ENCODE data around the gene SMYD5.
"Not testable (repeated sequence)": the region's sequence is repeated elsewhere in the genome, so short reads cannot be mapped to it uniquely, and the experiment has no call there.

SMYD5 gene

DNA sequence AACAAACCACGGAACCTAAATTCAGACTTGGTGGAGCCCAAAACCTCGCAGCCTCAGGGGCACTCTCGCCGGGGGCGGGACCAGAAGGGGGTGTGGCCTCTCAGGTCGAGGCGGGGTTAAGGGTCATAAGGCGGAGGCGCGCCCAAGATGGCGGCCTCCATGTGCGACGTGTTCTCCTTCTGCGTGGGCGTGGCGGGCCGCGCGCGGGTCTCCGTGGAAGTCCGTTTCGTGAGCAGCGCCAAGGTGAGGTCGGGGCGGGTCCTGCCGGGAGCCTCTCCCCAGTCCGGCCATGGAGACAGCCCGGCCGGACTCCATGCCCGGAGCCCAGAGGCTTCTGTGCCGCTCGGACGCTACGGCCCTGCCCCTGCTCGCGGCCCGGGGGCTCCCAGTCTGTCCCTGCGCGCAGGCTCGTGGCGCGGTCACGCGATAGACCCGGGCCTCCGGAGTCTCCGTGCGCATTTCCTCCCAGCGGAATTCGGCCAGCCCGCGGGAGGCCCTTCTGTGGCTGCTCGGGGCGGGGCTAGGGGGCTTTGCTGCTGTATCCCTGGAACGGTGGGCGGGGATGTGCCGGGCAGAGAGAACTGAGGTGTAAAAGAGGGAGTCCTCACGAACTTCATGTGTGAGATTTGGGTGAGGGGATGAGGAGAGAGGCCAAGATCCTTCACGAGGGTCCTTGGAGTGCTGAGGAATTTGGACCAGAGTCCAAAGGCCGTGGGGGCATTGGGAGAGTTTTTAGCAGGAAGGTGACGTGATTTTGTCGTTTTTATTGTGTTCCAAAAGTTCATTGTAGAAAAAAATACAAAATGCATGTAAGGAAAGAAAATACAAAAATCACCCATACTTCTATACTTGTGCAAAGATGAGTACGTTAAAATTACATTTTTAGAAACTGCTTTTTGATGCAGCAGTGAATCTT, at the start of gene SMYD5:
Gene SMYD5, plus strand, starts transcription at position 126 of the 916 bp plus-strand sequence. Its CDS starts 22 bp downstream, at position 148.
- DNase-seq = peak; percentile 77

DNA sequence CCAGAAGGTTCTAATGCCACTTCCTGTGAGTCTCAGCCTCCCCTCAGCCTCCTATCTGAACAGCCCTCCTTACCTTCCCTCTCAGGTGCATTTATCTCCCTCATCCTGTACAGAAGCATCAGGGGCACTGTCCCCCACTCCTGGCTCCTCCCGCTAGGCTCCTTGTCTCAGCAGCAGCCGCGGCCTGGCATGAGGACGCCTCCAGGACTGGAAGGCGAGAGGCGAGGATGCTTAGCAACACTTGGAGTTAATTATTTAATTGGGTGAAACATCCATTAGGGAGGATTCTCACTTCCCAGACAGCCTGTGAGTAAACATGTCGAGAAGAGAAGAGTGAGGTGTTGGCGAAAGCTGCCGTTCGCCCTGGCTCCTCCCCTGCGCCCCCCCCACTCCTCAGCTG, 48.1 kb upstream of the SMYD5 start:
- DNase-seq = not testable (repeated sequence)

DNA sequence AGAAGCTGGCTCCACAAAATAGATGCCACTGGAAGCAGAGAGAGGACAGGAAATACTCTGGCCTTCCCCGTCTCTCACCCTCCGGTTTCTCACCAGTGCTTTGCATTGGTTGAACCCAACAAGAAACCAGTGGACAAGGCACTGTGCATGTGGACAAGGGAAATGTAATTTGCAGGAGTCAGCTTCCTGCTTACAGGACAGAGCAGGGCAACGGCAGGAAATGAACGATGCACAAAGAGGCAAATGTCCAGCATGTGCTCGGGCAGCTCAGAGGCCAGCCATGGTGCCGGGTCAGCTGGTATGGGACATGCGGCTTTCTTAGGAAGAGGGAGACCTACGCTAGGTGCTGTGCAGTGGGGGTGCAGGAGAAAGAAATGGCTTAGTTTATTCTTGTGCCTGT, 47.2 kb upstream of the SMYD5 start:
- not testable (repeated sequence) for DNase-seq

DNA sequence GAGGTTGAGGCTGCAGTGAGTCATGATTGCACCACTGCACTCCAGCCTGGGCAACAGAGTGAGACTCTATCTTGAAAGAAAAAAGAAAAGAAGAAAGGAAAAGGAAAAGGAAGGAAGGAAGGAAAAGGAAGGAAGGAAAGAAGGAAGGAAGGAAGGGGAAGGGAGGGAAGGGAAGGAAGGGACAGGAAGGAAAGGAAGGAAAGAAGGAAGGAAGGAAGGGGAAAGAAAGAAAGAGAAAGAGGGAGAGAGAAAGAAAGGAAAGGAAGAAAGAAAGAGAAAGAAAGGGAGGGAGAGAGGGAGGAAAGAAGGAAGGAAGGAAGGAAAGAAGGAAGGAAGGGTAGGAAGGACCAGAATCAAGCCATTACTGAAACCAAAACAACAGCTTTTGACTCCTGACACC, 45.7 kb upstream of the SMYD5 start:
- not testable (repeated sequence) for DNase-seq

DNA sequence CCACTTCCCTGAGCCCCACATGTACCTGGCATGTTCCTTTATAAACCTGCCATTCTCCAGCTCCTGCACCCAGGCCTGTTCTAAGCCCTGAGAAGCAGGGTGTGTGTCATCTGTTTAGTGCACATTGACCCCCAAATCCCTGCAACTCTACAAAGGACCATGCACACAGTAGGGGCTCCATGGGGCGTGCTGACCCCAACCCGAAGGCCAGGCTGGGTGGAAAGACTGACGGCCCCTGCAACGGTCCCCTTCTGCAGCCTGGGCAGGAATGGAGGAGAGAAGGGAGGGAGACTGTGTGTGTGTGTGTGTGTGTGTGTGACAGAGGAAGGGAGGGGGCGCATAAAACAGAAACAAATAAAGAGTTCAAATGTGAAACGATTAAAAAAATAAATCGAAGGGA, 43.7 kb upstream of the SMYD5 start:
- not testable (repeated sequence) for DNase-seq

GRCh38 chr2:73172963-73173362, 41.1 kb upstream of the SMYD5 start:
- DNase-seq = no peak

DNA sequence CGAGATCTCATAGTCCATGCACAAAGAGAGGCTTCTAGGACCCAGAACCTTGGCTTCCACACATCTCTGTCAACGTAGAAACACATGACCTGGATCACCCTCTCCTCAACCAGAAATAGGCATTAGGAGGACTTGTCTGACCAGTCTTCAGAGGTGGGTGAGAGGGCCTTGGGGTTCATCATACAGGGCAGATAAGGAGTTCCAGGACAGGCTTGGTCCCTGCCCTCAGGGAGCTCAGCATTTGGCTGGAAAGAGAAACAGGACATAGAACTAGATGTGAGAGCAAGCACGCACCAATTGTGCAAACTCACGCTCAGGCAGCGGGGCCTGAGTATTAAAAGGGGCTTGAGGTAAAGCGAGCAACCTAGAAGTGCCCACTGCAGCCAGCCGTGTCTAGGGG, 40.3 kb upstream of the SMYD5 start:
- no peak for DNase-seq

DNA sequence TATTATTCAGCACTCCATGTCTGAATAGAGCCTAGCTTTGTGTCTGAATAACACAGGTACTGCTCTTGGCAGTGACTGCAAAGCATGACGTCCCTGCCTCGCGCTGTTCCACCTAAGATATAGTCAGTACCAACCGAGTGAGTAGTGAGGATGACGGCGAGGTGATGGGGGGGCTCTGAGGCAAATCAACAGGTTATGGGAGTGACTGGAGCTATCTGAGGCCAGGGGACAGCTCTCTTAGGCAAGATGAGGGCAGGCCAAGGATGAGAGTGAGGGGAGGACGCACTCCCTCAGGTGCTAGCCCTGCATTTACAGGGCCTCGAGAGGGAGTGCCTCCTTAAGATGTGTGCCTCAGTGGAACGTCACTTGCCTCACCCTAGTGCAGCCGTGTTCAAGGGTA, 39.8 kb upstream of the SMYD5 start:
- no peak for DNase-seq

- DNase-seq = no peak
Measured at GRCh38 chr2:73174941-73175662, 38.9 kb upstream of the SMYD5 start.

DNA sequence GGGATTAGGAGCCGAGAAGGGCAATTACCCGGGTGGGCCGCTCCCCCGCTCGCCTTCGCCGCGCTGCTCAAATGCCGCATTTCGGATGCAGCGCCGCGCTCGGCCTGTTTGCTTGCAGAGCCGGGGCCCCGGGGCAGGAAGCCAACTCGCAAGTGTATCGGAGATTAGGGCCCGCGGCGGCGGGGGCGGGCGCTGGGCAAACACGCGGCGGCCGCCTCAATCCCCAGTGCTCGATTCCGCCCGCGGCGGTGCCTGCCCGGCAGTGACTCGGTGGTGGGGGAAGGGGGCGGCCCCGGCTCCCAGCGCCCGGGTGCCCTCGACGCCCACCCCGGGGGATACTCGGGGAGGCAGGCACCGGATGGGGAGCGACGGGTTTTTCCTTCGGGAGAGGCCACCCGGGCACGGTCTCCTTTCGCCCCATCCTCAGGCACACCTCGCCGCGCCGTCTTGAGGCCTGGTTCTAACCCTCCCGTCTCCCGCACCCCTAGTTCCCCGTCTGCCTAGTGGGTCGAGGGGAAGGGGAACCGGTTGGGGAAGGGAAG, 38.3 kb upstream of the SMYD5 start:
- no peak for DNase-seq

GRCh38 chr2:73176205-73176880, 37.7 kb upstream of the SMYD5 start:
- no peak for DNase-seq

DNA sequence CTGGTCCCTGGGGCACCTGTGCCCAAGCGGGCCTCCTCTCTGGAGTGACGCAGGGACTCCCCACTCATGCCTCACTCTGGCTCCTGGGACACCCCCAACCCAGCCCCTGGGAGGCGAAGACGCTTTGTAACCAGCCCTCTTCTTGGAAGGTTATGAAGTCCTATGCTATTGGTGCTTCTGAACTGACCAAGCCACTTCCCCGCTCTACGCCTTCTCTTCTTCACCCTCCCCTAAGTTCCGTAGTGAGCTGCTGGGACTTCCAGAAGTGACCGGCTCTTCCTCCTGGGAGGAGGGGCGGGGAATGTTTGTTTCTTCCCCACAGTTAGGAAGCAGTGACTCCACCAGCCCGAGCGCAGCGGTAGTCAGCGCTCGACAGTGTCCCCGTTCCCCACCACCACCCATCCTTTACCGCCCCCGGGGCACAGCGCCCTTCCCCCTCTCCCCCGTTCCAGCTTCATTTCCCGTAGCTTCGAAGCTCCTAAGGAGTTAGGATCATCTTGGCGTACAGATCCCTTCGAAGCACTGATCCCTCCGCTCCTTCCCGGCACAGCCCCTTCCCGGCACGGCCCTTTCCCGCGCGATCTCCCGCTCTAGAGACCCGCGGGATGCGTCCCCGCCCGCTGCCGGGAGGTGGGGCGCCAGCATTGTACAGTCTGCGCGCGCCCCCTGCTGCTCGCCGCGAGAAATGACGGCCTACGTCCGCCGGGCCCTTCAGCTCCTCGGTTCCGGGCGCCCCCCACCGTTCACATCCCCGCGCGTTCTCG, 37.0 kb upstream of the SMYD5 start:
- peak; percentile 85 for DNase-seq

DNA sequence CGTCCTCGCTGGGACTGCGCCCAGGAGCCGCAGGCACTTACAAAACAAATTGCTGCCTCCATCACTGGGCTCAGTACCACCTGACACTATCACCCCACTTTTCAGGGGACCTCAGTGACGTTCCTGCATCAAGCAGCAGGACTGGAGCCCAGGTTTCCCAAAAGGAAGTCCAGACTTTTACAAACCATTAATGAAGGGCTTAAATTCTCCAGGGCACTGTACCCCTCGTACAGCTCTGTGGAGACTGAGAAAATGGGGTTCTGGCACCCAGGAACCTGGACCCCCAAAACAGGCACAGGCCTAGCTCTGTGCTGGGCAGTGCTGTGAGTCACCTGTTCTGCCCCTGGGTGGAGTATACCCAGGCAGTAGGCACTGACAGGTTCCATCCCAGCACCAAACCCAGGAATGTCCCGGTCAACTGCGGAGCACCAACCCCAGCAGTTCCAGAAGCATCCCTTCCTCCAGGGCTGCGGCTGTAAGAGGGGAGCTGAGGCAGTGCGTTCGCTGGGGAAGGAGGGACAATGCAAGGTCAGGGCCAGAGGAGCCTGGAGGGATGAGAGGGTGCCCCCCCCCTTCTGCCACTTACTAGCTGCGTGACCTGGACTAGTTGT, 36.3 kb upstream of the SMYD5 start:
- no peak for DNase-seq

- no peak for DNase-seq
Measured at GRCh38 chr2:73185965-73186364, 28.1 kb upstream of the SMYD5 start.

- no peak for DNase-seq
Measured at GRCh38 chr2:73187549-73187948, 26.5 kb upstream of the SMYD5 start.

- DNase-seq = no peak
Measured at GRCh38 chr2:73197579-73197978, 16.5 kb upstream of the SMYD5 start.

DNA sequence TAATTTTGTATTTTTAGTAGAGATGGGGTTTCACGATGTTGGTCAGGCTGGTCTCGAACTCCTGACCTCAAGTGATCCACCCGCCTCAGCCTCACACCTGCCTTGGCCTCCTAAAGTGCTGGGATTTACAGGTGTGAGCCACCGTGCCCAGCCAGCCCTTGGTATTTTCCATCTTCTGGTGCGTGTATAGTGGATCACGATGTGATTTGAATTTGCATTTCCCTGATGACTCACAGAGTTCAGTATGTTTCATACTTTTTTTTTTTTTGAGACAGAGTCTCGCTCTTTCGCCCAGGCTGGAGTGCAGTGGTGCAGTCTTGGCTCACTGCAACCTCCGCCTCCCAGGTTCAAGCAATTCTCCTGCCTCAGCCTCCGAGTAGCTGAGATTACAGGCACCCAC, 13.8 kb upstream of the SMYD5 start:
- not testable (repeated sequence) for DNase-seq

DNA sequence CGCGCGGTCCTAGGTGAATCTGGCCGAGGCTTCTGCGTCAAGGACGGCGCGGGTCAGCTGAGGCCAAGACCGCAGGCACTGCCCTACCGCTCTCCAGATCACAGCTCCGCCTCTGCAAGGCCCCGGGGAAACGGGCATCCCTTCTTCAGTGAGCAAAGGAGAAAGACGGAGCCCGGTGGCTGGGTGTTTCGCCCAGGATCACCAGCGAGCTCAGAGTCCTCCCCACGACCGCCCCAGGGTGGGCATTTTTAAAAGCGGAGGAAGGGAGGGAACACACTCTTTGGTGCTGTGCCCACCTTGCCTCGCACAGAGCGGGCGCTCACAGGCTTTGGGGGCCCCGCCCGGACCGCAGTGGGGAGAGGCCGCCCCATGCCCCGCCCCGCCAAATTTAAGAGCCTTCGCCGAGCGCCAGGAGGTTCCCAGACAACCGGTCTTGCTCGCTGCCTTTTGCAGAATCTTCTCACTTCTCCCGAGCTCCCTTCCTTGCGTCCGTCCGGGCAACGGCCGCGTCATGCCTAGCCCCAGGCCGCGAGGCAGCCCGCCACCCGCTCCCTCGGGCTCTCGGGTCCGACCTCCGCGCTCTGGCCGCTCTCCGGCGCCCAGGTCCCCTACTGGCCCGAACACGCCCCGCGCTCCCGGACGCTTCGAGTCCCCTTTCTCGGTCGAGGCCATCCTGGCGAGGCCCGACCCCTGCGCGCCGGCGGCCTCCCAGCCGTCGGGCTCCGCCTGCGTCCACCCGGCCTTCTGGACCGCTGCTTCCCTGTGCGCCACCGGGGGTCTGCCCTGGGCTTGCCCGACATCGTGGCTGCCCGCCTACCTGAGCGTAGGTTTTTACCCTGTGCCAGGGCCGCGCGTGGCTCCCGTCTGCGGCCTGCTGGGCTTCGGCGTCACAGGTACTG, 11.6 kb upstream of the SMYD5 start, which contains the start of gene NOTO:
Gene NOTO, plus strand, starts transcription at position 419 of the 899 bp plus-strand sequence. Its CDS starts 93 bp downstream, at position 512.
- no peak for DNase-seq

DNA sequence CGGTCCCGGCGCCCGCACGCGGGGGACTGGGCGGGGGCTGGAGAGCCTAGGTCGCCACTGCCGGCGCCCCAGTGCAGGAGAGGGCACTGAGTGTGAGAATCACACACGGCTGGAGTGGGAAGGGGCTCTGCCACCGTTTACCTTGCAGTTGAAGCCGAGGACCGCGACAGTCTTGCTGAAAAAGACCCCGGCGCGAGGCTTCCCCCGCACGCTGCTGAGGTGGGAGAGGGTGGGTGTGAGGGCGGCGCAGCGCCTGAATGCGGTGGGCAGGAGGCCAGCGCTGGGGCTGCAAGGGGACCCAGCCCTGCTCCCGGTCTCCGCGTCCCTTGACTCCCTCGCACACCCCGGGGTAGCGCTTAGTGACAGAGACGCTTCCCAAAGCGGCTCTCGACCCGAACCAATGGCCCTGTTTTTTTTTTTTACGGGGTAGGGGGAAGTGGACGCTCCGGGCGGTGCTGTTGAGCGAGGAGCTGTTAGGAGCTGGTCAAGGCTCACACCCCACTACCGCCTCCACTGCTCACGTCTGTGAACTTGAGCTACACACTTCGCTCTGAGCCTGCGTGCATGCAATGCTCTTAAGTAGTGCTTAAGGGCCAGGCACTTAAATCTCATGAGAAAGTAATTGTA, 10.9 kb upstream of the SMYD5 start:
- DNase-seq = no peak

DNA sequence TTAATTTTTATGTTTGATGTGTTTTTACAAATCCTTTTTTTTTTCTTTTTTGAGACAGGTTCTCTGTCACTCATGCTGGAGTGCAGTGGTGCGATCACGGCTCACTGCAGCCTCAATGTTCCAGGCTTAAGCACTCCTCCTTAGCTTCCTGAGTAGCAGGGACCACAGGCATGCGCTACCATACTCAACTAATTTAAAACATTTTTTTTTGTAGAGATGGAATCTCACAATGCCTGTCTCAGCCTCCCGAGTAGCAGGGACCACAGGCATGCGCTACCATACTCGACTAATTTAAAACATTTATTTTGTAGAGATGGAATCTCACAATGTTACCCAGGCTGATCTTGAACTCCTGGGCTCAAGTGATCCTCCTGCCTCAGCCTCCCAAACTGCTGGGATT, 8.4 kb upstream of the SMYD5 start:
- DNase-seq = no peak

All from NCI-H1694 treated with DMSO at 0.1 percent for 48 hours (cell line).